ENCODE results near the gene BHLHA15.

DNA sequence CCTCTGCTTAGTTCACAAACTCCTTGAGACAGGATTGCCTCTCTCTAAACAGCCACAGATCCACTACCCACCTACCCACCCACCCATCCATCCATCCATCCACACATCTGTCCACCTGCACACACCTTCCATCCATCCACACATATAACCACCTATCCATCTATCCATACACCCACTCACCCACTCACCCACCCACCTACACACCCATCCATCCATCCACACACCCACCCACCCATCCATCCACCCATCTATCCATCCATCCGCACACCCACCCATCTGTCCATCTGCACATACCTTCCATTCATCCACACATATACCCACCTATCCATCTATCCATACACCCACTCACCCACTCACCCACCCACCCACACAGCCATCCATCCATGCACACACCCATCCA lies 31.1 kb downstream of the BHLHA15 start:
- TF ChIP-seq POLR2A (IDR thresholded peaks at IDR 0.05; ENCODE audit: low read depth) (no peak), POLR2AphosphoS5 (IDR thresholded peaks at IDR 0.05) (no peak)
- TF ChIP-seq, protein P1, sequence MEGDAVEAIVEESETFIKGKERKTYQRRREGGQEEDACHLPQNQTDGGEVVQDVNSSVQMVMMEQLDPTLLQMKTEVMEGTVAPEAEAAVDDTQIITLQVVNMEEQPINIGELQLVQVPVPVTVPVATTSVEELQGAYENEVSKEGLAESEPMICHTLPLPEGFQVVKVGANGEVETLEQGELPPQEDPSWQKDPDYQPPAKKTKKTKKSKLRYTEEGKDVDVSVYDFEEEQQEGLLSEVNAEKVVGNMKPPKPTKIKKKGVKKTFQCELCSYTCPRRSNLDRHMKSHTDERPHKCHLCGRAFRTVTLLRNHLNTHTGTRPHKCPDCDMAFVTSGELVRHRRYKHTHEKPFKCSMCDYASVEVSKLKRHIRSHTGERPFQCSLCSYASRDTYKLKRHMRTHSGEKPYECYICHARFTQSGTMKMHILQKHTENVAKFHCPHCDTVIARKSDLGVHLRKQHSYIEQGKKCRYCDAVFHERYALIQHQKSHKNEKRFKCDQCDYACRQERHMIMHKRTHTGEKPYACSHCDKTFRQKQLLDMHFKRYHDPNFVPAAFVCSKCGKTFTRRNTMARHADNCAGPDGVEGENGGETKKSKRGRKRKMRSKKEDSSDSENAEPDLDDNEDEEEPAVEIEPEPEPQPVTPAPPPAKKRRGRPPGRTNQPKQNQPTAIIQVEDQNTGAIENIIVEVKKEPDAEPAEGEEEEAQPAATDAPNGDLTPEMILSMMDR (IDR thresholded peaks at IDR 0.05), result no peak
